HG02943 (cell line): Measurements from ENCODE around the gene THRB.

Experiments used
- ATAC-seq: cut with Tn5 transposase; IDR thresholded peaks from one replicate; pipeline ENCODE4 v1.9.1; 2021; ENCODE audit warnings: mild to moderate bottlenecking, low read depth, moderate library complexity; ENCODE audit not compliant: unreplicated experiment

THRB gene

GRCh38 chr3:24249523-24249922 lies 245.1 kb downstream of the THRB start:
- ATAC-seq = no peak

- ATAC-seq = no peak
Observed at GRCh38 chr3:24245056-24245455, 249.6 kb downstream of the THRB start.

DNA sequence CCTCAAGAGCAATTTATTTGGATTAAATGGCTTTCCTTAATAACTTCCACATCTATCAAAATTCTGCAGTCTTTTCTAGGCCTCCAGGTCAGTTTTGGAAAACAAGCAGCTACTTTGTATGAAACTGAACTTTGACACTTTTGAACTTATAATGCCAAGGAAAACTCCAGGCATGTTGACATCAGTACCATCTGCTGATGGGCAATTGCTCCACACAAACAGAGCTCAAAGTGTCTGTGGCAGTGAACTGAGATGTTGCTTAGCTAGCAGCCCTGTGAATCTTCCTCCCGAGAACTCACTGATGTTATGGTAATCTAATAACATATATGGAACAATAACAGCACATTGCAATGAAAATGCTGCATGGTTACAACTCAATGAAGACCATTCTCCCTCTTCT lies 250.2 kb downstream of the THRB start:
- ATAC-seq = no peak

GRCh38 chr3:24242012-24242698 lies 252.5 kb downstream of the THRB start:
- no peak for ATAC-seq

- ATAC-seq = no peak
Observed at GRCh38 chr3:24240306-24240705, 254.3 kb downstream of the THRB start.

DNA sequence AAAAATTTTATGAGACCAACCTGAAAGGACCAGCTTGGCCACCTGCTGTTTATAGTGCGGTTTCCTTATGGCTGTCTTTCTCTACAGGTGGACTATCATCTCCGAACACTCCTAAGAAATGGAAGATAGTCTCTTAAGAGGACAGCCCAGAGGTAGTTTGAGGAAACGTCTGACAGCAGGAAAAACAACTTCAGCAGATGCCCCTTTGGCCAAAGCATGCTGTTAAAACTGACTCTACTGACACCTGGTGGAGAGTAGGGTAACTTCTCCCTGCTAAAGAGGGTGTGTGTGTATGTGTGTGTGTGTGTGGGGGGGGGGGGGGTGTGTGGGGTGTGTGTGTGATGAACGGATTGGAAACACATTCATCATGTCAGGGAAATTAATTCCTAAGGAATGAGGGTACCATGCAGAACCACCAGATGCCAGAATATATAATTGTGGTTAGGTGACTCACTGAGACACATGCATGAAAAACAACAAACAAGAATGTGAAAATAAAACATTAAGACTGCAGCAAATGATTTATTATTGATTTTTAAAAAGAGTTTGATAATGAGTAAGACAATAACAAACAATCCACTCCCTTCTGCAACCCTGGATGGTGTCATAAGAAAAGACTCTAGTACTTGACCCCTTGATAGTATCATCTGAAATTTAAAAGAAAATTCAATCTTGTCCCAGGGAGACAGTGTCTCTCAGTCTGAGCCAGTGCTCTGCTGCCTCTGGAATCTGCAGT lies 256.5 kb downstream of the THRB start:
- ATAC-seq = peak; percentile 81

DNA sequence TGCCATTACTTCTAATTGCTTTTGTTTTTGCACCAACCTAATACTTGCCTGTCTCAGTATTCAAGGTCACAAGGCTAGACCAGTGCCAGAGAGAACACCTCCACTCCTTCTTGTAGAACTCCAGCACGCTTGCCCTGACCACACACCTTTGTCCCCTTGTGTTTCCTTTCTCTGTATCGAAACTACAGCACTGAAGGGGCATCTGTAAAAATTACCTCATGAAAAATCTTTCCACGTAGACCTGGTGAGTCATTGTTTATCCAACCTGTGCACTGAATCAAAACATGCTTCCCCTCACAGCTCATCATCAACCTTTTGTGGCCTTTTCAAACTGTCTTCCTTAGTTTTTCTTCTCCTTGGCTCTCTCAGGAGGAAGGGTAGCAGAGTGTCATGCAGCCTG lies 259.5 kb downstream of the THRB start:
- no peak for ATAC-seq

DNA sequence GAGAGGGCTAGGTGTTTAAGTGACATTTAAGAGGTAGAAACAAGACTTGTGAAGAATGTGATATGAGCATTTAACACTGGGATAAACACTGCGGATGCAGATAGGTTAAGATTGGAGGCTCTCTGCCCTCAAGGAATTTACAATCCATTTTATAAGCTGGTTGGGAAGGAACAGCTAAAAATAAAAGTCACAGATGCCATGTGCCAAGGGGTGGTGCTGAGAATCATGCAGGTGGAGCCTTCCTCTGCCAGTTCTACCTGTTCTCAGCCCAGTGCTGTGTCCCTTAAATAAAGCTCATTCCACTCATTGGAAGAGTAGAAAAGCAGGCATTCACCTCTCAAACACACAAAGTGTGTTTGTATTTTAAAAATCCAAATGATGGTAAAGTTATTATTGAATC lies 261.9 kb downstream of the THRB start:
- ATAC-seq = no peak

GRCh38 chr3:24229468-24230221 lies 265.0 kb downstream of the THRB start:
- ATAC-seq = no peak

DNA sequence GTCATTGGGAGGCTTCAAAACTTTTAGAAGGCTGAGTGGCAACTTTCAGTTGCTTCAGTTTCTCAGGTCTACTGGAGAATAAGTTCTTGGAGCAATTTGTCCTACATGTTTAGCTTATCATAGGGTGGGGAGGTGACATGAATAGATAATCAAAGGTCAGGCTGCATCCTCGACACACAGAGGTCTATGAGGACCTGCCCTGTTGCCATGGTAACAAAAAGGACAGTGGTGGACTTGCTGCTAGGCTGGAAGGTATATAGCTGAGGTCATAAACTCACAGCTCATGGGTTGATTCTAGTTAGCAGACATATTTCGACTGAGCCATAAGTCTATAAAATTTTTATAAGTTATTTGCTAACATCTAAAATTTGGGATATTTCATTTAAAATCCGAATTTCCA lies 267.0 kb downstream of the THRB start:
- ATAC-seq = no peak

DNA sequence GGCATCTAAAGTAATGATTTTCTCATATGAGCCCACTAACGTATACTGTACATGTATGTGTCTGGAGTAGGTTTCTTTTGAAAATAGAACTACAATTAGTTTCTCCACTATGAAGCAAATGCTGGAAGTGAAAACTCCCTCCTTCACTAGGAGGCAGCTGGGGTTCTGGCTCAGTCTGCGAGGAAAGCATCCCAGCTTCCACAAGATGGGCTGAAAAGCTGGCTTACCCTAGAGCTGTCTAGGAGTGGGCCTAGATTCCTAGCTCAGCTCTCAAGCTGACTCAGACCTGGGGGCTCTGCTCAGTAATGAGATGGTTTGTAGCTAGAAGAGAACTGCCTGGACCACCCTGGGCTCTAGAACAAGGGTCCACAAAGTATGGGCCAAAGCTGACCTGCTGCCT lies 268.3 kb downstream of the THRB start:
- ATAC-seq = no peak

DNA sequence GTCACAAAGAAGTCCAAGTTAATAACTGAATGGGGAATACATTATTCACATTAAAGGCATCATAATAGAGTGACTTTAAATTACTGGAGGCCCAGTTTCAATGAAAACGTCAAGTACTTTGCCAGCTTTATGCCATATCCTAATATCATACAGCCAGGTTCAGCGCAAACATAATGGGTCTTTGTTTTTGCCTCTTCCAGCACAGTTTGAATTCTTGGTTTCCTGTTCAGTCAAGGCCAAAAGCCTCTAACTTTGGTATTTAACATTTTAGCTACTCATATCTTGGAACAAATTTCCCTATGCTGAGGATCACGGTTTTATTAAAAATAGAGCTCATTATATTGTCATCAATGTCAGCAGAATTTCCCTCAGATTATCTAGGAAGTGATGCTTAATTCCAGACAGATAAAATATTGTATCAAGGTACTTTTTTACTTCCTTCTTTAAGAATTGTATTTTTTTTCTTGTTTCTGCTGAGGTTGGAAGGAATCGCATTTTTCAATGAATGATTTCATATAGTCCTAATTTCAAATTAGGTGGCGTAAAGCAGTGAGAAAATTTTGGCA lies 269.2 kb downstream of the THRB start:
- ATAC-seq = no peak

DNA sequence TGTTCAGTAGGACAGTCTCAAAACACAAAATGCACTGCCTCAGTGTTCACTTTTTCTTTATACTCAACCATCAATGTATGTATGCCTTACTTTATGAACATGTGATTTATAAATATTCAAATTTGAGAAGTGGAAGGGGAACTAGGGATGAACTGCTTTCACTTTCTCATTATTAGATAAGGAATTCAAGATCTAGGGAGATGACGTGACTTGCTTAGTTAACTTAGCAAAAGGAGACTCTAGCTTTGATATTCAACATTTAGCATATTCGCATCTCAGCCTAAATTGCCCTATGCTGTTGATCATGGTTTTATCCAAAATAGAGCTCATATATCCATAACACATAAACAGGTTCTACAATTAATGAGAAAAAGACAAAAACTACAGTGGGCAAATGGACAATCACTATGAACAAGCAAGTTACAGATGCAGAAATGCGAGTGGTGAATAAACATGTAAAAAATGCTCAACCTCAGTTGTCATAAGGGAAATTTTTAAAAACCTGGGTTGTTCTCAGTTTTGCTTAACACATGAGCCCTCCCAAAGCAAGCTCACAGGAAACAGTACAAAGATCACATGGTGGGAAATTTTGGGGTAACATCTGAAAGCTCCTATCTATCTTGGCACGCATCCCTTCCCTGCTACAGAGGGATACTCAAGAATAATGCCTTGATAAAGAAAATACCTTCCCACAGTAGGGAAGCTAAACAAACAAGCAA lies 269.8 kb downstream of the THRB start:
- no peak for ATAC-seq

DNA sequence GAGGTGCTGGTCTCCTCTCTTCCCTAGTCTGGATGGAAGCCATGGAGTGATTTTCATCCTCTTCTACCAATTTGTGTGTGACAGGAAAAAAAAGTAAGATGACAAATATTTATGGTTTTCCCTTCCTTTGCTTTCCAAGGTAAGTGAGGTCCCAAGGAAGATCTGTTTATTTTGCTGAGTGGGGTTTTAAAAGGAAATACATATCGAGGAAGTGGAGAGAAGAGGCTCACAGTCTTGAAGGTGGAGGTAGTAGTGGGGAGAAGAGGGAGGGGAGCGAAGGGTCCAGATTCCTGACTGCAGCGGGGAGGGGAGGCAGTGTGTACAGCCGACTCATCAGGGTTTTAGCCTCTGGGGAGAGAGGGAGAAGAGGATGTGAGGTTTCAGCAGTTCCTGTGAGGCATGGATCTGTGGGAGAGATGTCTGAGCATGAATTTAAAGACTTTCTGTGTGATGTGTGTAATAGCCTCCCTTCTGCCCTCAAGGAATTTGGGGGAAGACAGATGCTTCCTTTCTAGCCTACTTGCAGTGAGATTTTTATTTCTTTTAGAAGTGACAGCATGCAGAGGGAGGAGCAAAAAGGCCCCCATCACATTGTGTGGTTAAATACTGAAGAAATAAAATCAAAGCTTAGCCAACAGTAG lies 272.4 kb downstream of the THRB start:
- ATAC-seq = no peak

- no peak for ATAC-seq
Observed at GRCh38 chr3:24220859-24221657, 273.6 kb downstream of the THRB start.

DNA sequence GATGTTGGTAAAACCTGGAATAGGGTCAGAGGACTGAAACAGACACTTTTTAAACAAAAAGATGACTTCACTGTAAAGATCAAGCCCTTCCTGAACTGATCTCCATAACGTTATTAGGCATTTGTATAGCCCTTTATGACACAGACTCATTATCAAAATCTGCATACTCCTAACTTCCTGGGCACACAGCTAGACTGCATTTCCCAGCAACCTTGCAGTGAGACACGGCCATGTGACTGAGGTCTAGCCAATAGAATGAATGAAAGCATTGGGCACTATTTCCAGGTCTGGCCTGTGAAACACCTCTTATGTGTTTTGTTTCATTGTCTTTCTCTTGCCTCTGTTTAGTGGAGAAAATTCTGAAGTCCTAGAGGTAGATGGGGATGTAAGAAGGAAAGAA lies 279.1 kb downstream of the THRB start:
- ATAC-seq = no peak

DNA sequence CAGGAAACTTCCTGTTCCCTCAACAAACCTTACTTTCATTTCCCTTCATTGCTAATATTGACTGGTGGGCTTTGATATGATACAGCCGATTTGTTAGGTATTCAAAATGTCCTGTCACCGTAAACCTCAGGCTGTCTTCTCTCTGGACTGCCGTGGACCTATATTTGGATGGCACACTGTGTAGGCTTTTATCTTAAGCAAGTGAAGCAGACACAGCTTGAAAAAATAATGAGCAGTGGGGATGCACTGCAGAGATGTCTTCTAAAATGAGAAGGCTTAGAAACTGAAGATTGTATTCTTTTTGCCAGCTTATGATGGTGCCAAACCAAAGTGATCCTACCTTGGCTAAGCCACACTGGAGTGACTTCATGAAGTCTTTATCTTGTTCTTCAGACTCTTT lies 283.3 kb downstream of the THRB start:
- ATAC-seq = no peak

- ATAC-seq = no peak
Observed at GRCh38 chr3:24202071-24202470, 292.6 kb downstream of the THRB start.

- no peak for ATAC-seq
Observed at GRCh38 chr3:24201301-24201700, 293.3 kb downstream of the THRB start.
